Activated B cell treated with CpG ODN at 0.5 μM for 24 hours (primary cell): Measurements from ENCODE around the gene CBFA2T3. TPM values are rescaled to one million over a fixed set of nuclear protein-coding genes. Genes with fewer than 3 reads are reported as not detected.

ENCODE experiments used
- ATAC-seq: fragments of 200-7000 bp; cut with Tn5 transposase; one replicate; pipeline ENCODE4 v1.10.0; 2021; ENCODE audit warnings: low read depth, mild to moderate bottlenecking, moderate library complexity
- CTCF ChIA-PET: fragments of 350-600 bp; sonication (Branson Sonifier 250); formaldehyde crosslinking; loops from one replicate; lab custom pipeline; 2021; ENCODE audit warnings: antibody characterized with exemption; lab: Charles Lee
- POLR2A ChIA-PET: fragments of 350-600 bp; sonication (Branson Sonifier 250); formaldehyde crosslinking; loops from one replicate; lab custom pipeline; 2021; ENCODE audit warnings: antibody characterized with exemption; lab: Charles Lee
- DNase-seq: peaks from one replicate; pipeline ENCODE4 v3.0.0; 2022
- H3K27ac Mint-ChIP-seq: one replicate; pipeline ENCODE4 v1.8.0; 2020; ENCODE audit warnings: mixed read lengths
- H3K27me3 Mint-ChIP-seq: one replicate; pipeline ENCODE4 v1.8.0; 2021; ENCODE audit warnings: mixed read lengths
- H3K36me3 Mint-ChIP-seq: one replicate; pipeline ENCODE4 v1.8.0; 2021; ENCODE audit warnings: low read depth, mixed read lengths
- H3K4me1 Mint-ChIP-seq: one replicate; pipeline ENCODE4 v1.8.0; 2021; ENCODE audit warnings: mixed read lengths
- H3K4me3 Mint-ChIP-seq: one replicate; pipeline ENCODE4 v1.8.0; 2020; ENCODE audit warnings: mild to moderate bottlenecking, mixed read lengths
- H3K9me3 Mint-ChIP-seq: one replicate; pipeline ENCODE4 v1.8.0; 2020; ENCODE audit warnings: mixed read lengths
- CTCF ChIP-seq: fragments of 200-600 bp; IDR thresholded peaks from one replicate; pipeline ENCODE4 v1.8.0; 2022; ENCODE audit warnings: antibody characterized with exemption, mild to moderate bottlenecking
- intact Hi-C: fragments of 100-400 bp; cut with micrococcal nuclease; formaldehyde crosslinking; loops from one replicate; pipeline ENCODE4 v1.15.1; 2024
- total RNA-seq: library from RNA; stranded (reverse); gene quantifications from 2 replicates; pipeline ENCODE4 v1.2.3, GENCODE V29; 2022

CBFA2T3 gene
- total RNA-seq, 1 donor from 2014 or later = 63.3 TPM

GRCh38 chr16:88910284-88911135 lies 66.5 kb downstream of the CBFA2T3 start:
- no peak overlapping the region for H3K4me3 Mint-ChIP-seq
- TF ChIP-seq CTCF = no peak
- no peaks in the 10 kb centered on the region for H3K27me3 Mint-ChIP-seq
- no peak overlapping the region for H3K27ac Mint-ChIP-seq
- H3K4me1 Mint-ChIP-seq = peaks cover 47% of the 10 kb centered on the region
- POLR2A ChIA-PET = no interaction called here
- intact Hi-C loops = no loop called here
- no peak for DNase-seq
- H3K9me3 Mint-ChIP-seq = no peaks in the 10 kb centered on the region
- CTCF ChIA-PET = no interaction called here
- H3K36me3 Mint-ChIP-seq = peaks cover 33% of the 10 kb centered on the region
- ATAC-seq = no peak

GRCh38 chr16:88909431-88910210 lies 67.4 kb downstream of the CBFA2T3 start:
- Mint-ChIP-seq H3K27ac (no peak overlapping the region), H3K4me1 (peaks cover 51% of the 10 kb centered on the region), H3K27me3 (no peaks in the 10 kb centered on the region), H3K36me3 (peaks cover 33% of the 10 kb centered on the region), H3K9me3 (no peaks in the 10 kb centered on the region), H3K4me3 (no peak overlapping the region)
- ChIA-PET POLR2A (no interaction called here), CTCF (no interaction called here)
- ATAC-seq (no peak), DNase-seq (no peak)
- intact Hi-C loops = no loop called here
- no peak for TF ChIP-seq CTCF

GRCh38 chr16:88908307-88908706 lies 68.7 kb downstream of the CBFA2T3 start:
- Mint-ChIP-seq H3K4me1 (peaks cover 41% of the 10 kb centered on the region), H3K9me3 (no peaks in the 10 kb centered on the region), H3K4me3 (no peak overlapping the region), H3K36me3 (peaks cover 26% of the 10 kb centered on the region), H3K27me3 (no peaks in the 10 kb centered on the region), H3K27ac (no peak overlapping the region)
- intact Hi-C loops = no loop called here
- ChIA-PET POLR2A (no interaction called here), CTCF (no interaction called here)
- TF ChIP-seq CTCF = no peak
- DNase-seq = no peak
- ATAC-seq = no peak

- no peaks in the 10 kb centered on the region for H3K9me3 Mint-ChIP-seq
- intact Hi-C loops = no loop called here
These were observed 69.2 kb downstream of the CBFA2T3 start for GRCh38 chr16:88907768-88908167.

More at GRCh38 chr16:88907768-88908167, 69.2 kb downstream of the CBFA2T3 start:
- H3K27ac Mint-ChIP-seq = no peak overlapping the region
- H3K4me3 Mint-ChIP-seq = no peak overlapping the region
- H3K4me1 Mint-ChIP-seq = peaks cover 37% of the 10 kb centered on the region
- ATAC-seq = no peak
- ChIA-PET CTCF (no interaction called here), POLR2A (no interaction called here)
- H3K36me3 Mint-ChIP-seq = peaks cover 28% of the 10 kb centered on the region
- DNase-seq = no peak
- no peak for TF ChIP-seq CTCF
- H3K27me3 Mint-ChIP-seq = no peaks in the 10 kb centered on the region
